Liver (tissue), 9 donors: ENCODE data around the gene GMCL1. TPM values are rescaled to one million over a fixed set of nuclear protein-coding genes. Genes with fewer than 3 reads are reported as not detected.

Source experiments
- DNase-seq: peaks from one replicate; pipeline ENCODE4 v3.0.0-alpha.2; 2017; ENCODE audit warnings: low spot score
- H3K27ac ChIP-seq, 2 donors: one replicate each; pipeline ENCODE4 v1.7.0; 2013; ENCODE audit warnings: inconsistent platforms in 2 of 2, low read length in 2 of 2, control low read depth in 1 of 2, low read depth in 1 of 2, mild to moderate bottlenecking in 1 of 2
- H3K27me3 ChIP-seq, 4 donors: one replicate each; pipeline versions ENCODE4 v1.6.1 to v1.7.0; 2013; ENCODE audit warnings: low read length in 3 of 4, inconsistent platforms in 1 of 4, mild to moderate bottlenecking in 1 of 4, moderate library complexity in 1 of 4; ENCODE audit not compliant: control insufficient read depth in 4 of 4, insufficient read depth in 4 of 4
- H3K36me3 ChIP-seq, 4 donors: one replicate each; pipeline versions ENCODE4 v1.6.1 to v1.7.0; 2013; ENCODE audit warnings: low read length in 3 of 4, mild to moderate bottlenecking in 3 of 4, low read depth in 1 of 4, moderate library complexity in 1 of 4; ENCODE audit not compliant: control insufficient read depth in 4 of 4, insufficient read depth in 3 of 4
- H3K4me1 ChIP-seq, 4 donors: one replicate each; pipeline versions ENCODE4 v1.6.1 to v1.7.0; 2013; ENCODE audit warnings: low read length in 3 of 4, mild to moderate bottlenecking in 3 of 4, moderate library complexity in 1 of 4; ENCODE audit not compliant: control insufficient read depth in 4 of 4, insufficient read depth in 4 of 4
- H3K4me3 ChIP-seq, 3 donors: one replicate each; pipeline versions ENCODE4 v1.6.1 to v1.7.0; 2013; ENCODE audit warnings: low read length in 3 of 3, control low read depth in 1 of 3, low read depth in 1 of 3, mild to moderate bottlenecking in 1 of 3
- H3K9ac ChIP-seq, 2 donors: one replicate each; pipeline ENCODE4 v1.7.0; 2013; ENCODE audit warnings: low read length in 2 of 2, mild to moderate bottlenecking in 2 of 2, moderate library complexity in 2 of 2, control low read depth in 1 of 2, low read depth in 1 of 2
- H3K9me3 ChIP-seq, 4 donors: one replicate each; pipeline versions ENCODE4 v1.6.1 to v1.7.0; 2013; ENCODE audit warnings: low read length in 3 of 4; ENCODE audit not compliant: control insufficient read depth in 4 of 4
- ATF3 ChIP-seq: IDR thresholded peaks from 2 replicates; pipeline ENCODE4 v1.6.1; 2016; ENCODE audit warnings: antibody characterized with exemption
- CTCF ChIP-seq: fragments of 150-350 bp; IDR thresholded peaks from 2 replicates; pipeline ENCODE4 v1.5.1; 2017; ENCODE audit warnings: improper control_type of control experiment, low read depth, low read length; ENCODE audit not compliant: missing input control
- EGR1 ChIP-seq, 2 donors: IDR thresholded peaks; 2 replicates each; pipeline ENCODE4 v1.6.1; 2016 to 2018; ENCODE audit warnings: antibody characterized with exemption in 2 of 2, low read depth in 2 of 2
- FOXA1 ChIP-seq: IDR thresholded peaks from 2 replicates; pipeline ENCODE4 v1.6.1; 2016; ENCODE audit warnings: antibody characterized with exemption
- FOXA2 ChIP-seq: IDR thresholded peaks from 2 replicates; pipeline ENCODE4 v1.6.1; 2016; ENCODE audit warnings: antibody characterized with exemption
- GABPA ChIP-seq, 2 donors: IDR thresholded peaks in 1 of 2; conservative IDR thresholded peaks in 1 of 2; 2 replicates each; pipeline ENCODE4 v1.6.1; 2016; ENCODE audit warnings: antibody characterized with exemption in 2 of 2, mild to moderate bottlenecking in 1 of 2, moderate library complexity in 1 of 2
- HNF4A ChIP-seq, 2 donors: conservative IDR thresholded peaks; 2 replicates each; pipeline ENCODE4 v1.6.1; 2016; ENCODE audit warnings: antibody characterized with exemption in 2 of 2, mild to moderate bottlenecking in 2 of 2
- HNF4G ChIP-seq: IDR thresholded peaks from 2 replicates; pipeline ENCODE4 v1.6.1; 2016; ENCODE audit warnings: antibody characterized with exemption
- JUND ChIP-seq, 2 donors: IDR thresholded peaks; 2 replicates each; pipeline ENCODE4 v1.6.1; 2016; ENCODE audit warnings: antibody characterized with exemption in 2 of 2
- MAX ChIP-seq: IDR thresholded peaks from 2 replicates; pipeline ENCODE4 v1.6.1; 2016; ENCODE audit warnings: antibody characterized with exemption
- NR2F2 ChIP-seq: IDR thresholded peaks from 2 replicates; pipeline ENCODE4 v1.6.1; 2016; ENCODE audit warnings: antibody characterized with exemption
- RAD21 ChIP-seq, 2 donors: IDR thresholded peaks; 2 replicates each; pipeline ENCODE4 v1.6.1; 2016; ENCODE audit warnings: antibody characterized with exemption in 2 of 2, mild to moderate bottlenecking in 2 of 2
- REST ChIP-seq: IDR thresholded peaks from 2 replicates; pipeline ENCODE4 v1.6.1; 2016; ENCODE audit warnings: antibody characterized with exemption, mild to moderate bottlenecking
- RXRA ChIP-seq, 2 donors: IDR thresholded peaks; 2 replicates each; pipeline ENCODE4 v1.6.1; 2017 to 2018; ENCODE audit warnings: antibody characterized with exemption in 2 of 2, mild to moderate bottlenecking in 1 of 2
- SP1 ChIP-seq: IDR thresholded peaks from 2 replicates; pipeline ENCODE4 v1.6.1; 2018; ENCODE audit warnings: antibody characterized with exemption, mild to moderate bottlenecking
- TAF1 ChIP-seq: conservative IDR thresholded peaks from 2 replicates; pipeline ENCODE4 v1.6.1; 2016; ENCODE audit warnings: antibody characterized with exemption, mild to moderate bottlenecking
- YY1 ChIP-seq: IDR thresholded peaks from 2 replicates; pipeline ENCODE4 v1.6.1; 2016; ENCODE audit warnings: antibody characterized with exemption, mild to moderate bottlenecking
- ZBTB33 ChIP-seq: IDR thresholded peaks from 2 replicates; pipeline ENCODE4 v1.6.1; 2016; ENCODE audit warnings: antibody characterized with exemption
- WGBS: extraction: QIAGEN DNeasy Blood & Tissue Kit; methylation state at CpG from one replicate; pipeline ENCODE4 v1.1.7; 2013; 5-methylcytosine and 5-hydroxymethylcytosine counted together
- polyA plus RNA-seq, 2 donors: library from polyadenylated mRNA; stranded (reverse) in 1 of 2; unstranded in 1 of 2; fragments of 200-250 nt in 1 of 2; fragments of >200 nt in 1 of 2; fragmentation: Nextera tagmentation in 1 of 2; extraction: Ambion mirVana in 1 of 2; gene quantifications; one replicate each; pipeline versions ENCODE4 v1.2.1 to v1.2.3, GENCODE V29; 2013 to 2015
- total RNA-seq, 2 donors: library from RNA; depleted of rRNA; stranded (reverse); fragments of >200 nt; gene quantifications; one replicate each; pipeline ENCODE4 v1.2.3, GENCODE V29; 2014
- donor health status: healthy.
- donor health status: healthy.
- donor health status: healthy.
- donor health status: healthy.
- donor health status: healthy.

The GMCL1 gene
- total and polyA plus RNA-seq, 4 donors = 5.0 to 11.2 (median 7.0) TPM

- TF ChIP-seq CTCF = no peak
These were observed 47.9 kb upstream of the GMCL1 start (continued) for GRCh38 chr2:69781321-69782248.

GRCh38 chr2:69784228-69784627, 45.2 kb upstream of the GMCL1 start:
- H3K27ac ChIP-seq = peak overlapping the region; percentile 3 to 48
- 35% methylated on average over 5 of the region's 5 CpGs for WGBS
- TF ChIP-seq JUND (IDR thresholded peaks at IDR 0.05) (peak; percentile 22 to 23), HNF4G (no peak), RXRA (IDR thresholded peaks at IDR 0.05) (peak; percentile 55 to 75), RAD21 (IDR thresholded peaks at IDR 0.05) (peak in 1 of 2 donors; percentile 22), TAF1 (no peak), ZBTB33 (peak; percentile 54), GABPA (IDR thresholded peaks at IDR 0.05 in 1 of 2, conservative IDR thresholded peaks at IDR 0.05 in 1 of 2) (no peak), REST (no peak), HNF4A (conservative IDR thresholded peaks at IDR 0.05) (peak; percentile 50 to 65), ATF3 (no peak), CTCF (no peak), SP1 (peak; percentile 26), NR2F2 (no peak), FOXA2 (no peak), MAX (no peak), YY1 (peak; percentile 93), FOXA1 (no peak), EGR1 (IDR thresholded peaks at IDR 0.05; ENCODE audit: low read depth in 2 of 2) (peak in 1 of 2 donors; percentile 19)
- no peak for DNase-seq
- no peak overlapping the region for H3K4me3 ChIP-seq
- peaks cover 0 to 9% (median 3%) of the 10 kb centered on the region in 4 donors for H3K36me3 ChIP-seq
- no peaks in the 10 kb centered on the region for H3K9me3 ChIP-seq
- H3K4me1 ChIP-seq = peaks cover 17 to 68% (median 53%) of the 10 kb centered on the region in 4 donors
- H3K27me3 ChIP-seq = no peaks in the 10 kb centered on the region
- H3K9ac ChIP-seq = no peak overlapping the region
